Measurements from ENCODE around the gene EIF2S2.

Gene EIF2S2

GRCh38 chr20:34115232-34115631, 3.2 kb upstream of the EIF2S2 start:
- no peak for DNase-seq

GRCh38 chr20:34114809-34115208, 2.8 kb upstream of the EIF2S2 start:
- DNase-seq: no peak

GRCh38 chr20:34112600-34113101, 608 bp upstream of the EIF2S2 start:
- peak in 1 of 2 donors; percentile 14 for DNase-seq

GRCh38 chr20:34110745-34111641, 1.1 kb downstream of the EIF2S2 start:
- no peak for DNase-seq

GRCh38 chr20:34110025-34110744, 1.9 kb downstream of the EIF2S2 start:
- DNase-seq: no peak

GRCh38 chr20:34109442-34109841, 2.6 kb downstream of the EIF2S2 start:
- no peak for DNase-seq

- DNase-seq: no peak
These were observed 3.3 kb downstream of the EIF2S2 start for GRCh38 chr20:34108616-34109174.

- no peak for DNase-seq
These were observed 5.9 kb downstream of the EIF2S2 start for GRCh38 chr20:34105978-34106675.

- no peak for DNase-seq
These were observed 8.0 kb downstream of the EIF2S2 start for GRCh38 chr20:34104059-34104458.

- no peak for DNase-seq
These were observed 9.7 kb downstream of the EIF2S2 start for GRCh38 chr20:34102342-34102741.

GRCh38 chr20:34100576-34100975, 11.5 kb downstream of the EIF2S2 start:
- DNase-seq: no peak

GRCh38 chr20:34099675-34100074, 12.4 kb downstream of the EIF2S2 start:
- DNase-seq: no peak

GRCh38 chr20:34098570-34098969, 13.5 kb downstream of the EIF2S2 start:
- DNase-seq: no peak

- no peak for DNase-seq
These were observed 15.2 kb downstream of the EIF2S2 start for GRCh38 chr20:34096699-34097444.

GRCh38 chr20:34095825-34096224, 16.2 kb downstream of the EIF2S2 start:
- DNase-seq: no peak

GRCh38 chr20:34093895-34094294, 18.1 kb downstream of the EIF2S2 start:
- no peak for DNase-seq

GRCh38 chr20:34091637-34092200, 20.3 kb downstream of the EIF2S2 start:
- DNase-seq: no peak

- DNase-seq: no peak
These were observed 21.4 kb downstream of the EIF2S2 start for GRCh38 chr20:34090645-34091044.

- no peak for DNase-seq
These were observed 22.2 kb downstream of the EIF2S2 start for GRCh38 chr20:34089655-34090345.

- DNase-seq: no peak
These were observed 22.9 kb downstream of the EIF2S2 start for GRCh38 chr20:34089175-34089479.

Data from stimulated activated CD4-positive, alpha-beta T cell treated with anti-CD3 and anti-CD28 coated beads, Interleukin-2, amount 100 ng/mL, for 48 hours (primary cell).